Measurements from ENCODE around the gene MAT2A. TPM values are rescaled to one million over a fixed set of nuclear protein-coding genes. Genes with fewer than 3 reads are reported as not detected.

The MAT2A gene
- total and polyA plus RNA-seq, 2 of the 8 experiments (the other 6 are each of a cell fraction or from before 2014, with no cell fraction given) = 255 to 307 TPM

- TF ChIP-seq CEBPB (IDR thresholded peaks at IDR 0.05; ENCODE audit: low read depth, low read length) (no peak), BCL11A (IDR thresholded peaks at IDR 0.05; ENCODE audit: low read depth in 2 of 2, low read length in 2 of 2) (no peak), CBX5 (IDR thresholded peaks at IDR 0.05; ENCODE audit: low read depth, low read length) (no peak), NANOG (IDR thresholded peaks at IDR 0.05; ENCODE audit: insufficient read depth, low read depth, low read length, poor library complexity, severe bottlenecking) (no peak), SIX5 (IDR thresholded peaks at IDR 0.05; ENCODE audit: low read depth, low read length) (peak; percentile 27; the same call in 1 of the 2 replicates), ATF3 (IDR thresholded peaks at IDR 0.05; ENCODE audit: insufficient read depth, low read depth, low read length) (no peak), TEAD4 (IDR thresholded peaks at IDR 0.05; ENCODE audit: low read depth, low read length) (peak; percentile 2; the same call in 1 of the 2 replicates), POU5F1 (IDR thresholded peaks at IDR 0.05; ENCODE audit: low read depth, low read length) (no peak), KDM5A (IDR thresholded peaks at IDR 0.05; ENCODE audit: low read length) (no peak), TBP (IDR thresholded peaks at IDR 0.05; ENCODE audit: low read depth, low read length) (peak; percentile 96), CREB1 (IDR thresholded peaks at IDR 0.05) (no peak; the same call in none of the 2 replicates), SIRT6 (IDR thresholded peaks at IDR 0.05; ENCODE audit: low read length) (no peak), CHD2 (IDR thresholded peaks at IDR 0.05; ENCODE audit: low read length) (peak; percentile 79), RFX5 (IDR thresholded peaks at IDR 0.05; ENCODE audit: borderline replicate concordance, low read depth, low read length) (no peak), GABPA (IDR thresholded peaks at IDR 0.05; ENCODE audit: borderline replicate concordance, insufficient read depth, low read length) (no peak), GTF2F1 (IDR thresholded peaks at IDR 0.05; ENCODE audit: borderline replicate concordance, low read depth, low read length) (peak; percentile 92), EZH2 (IDR thresholded peaks at IDR 0.05; ENCODE audit: low read depth, low read length, severe bottlenecking) (no peak), SP4 (IDR thresholded peaks at IDR 0.05; ENCODE audit: low read length) (no peak), ASH2L (IDR thresholded peaks at IDR 0.05; ENCODE audit: low read length) (peak; percentile 54), RBBP5 (IDR thresholded peaks at IDR 0.05; ENCODE audit: borderline replicate concordance, low read depth, low read length) (0 out of 2 replicates have a peak, but pooled peaks have one; percentile 86), TCF12 (IDR thresholded peaks at IDR 0.05; ENCODE audit: low read depth, low read length) (0 out of 2 replicates have a peak, but pooled peaks have one; percentile 6), PHF8 (conservative IDR thresholded peaks at IDR 0.05; ENCODE audit: low read depth, low read length) (peak; percentile 98), HDAC6 (IDR thresholded peaks at IDR 0.05; ENCODE audit: low read depth, low read length) (no peak), NRF1 (IDR thresholded peaks at IDR 0.05; ENCODE audit: low read depth, low read length) (peak; percentile 11; the same call in 1 of the 2 replicates), YY1 (IDR thresholded peaks at IDR 0.05; ENCODE audit: low read depth, low read length) (peak; percentile 96)
These were observed at the start of gene MAT2A (continued) for GRCh38 chr2:85538507-85539360.

Data from H1 (cell line).